Cardiac muscle cell (in vitro differentiated cells and primary cell): ENCODE results near the gene SLC25A48. TPM values are rescaled to one million over a fixed set of nuclear protein-coding genes. Genes with fewer than 3 reads are reported as not detected.
A peak's percentile ranks its signal among the peaks of the same experiment; 100 is the strongest.

Experiments
- DNase-seq, 2 donors: peaks; one replicate each; pipeline versions ENCODE4 v3.0.0 to v3.0.0-alpha.2; 2010 to 2017; ENCODE audit warnings: low read depth in 1 of 2, low spot score in 1 of 2
- H3K27ac ChIP-seq: fragments of 200-600 bp; sonication (generic); 2 replicates; pipeline ENCODE4 v1.5.1; 2016
- H3K27me3 ChIP-seq: fragments of 200-600 bp; sonication (generic); 2 replicates; pipeline ENCODE4 v1.6.0; 2016; ENCODE audit warnings: control low read depth
- H3K36me3 ChIP-seq: fragments of 200-600 bp; sonication (generic); 2 replicates; pipeline ENCODE4 v1.5.1; 2016; ENCODE audit warnings: control low read depth
- H3K4me1 ChIP-seq: fragments of 200-600 bp; sonication (generic); 2 replicates; pipeline ENCODE4 v1.8.1; 2017; ENCODE audit warnings: low read depth, mild to moderate bottlenecking, mixed run types
- H3K4me3 ChIP-seq: fragments of 200-600 bp; sonication (generic); 2 replicates; pipeline ENCODE4 v1.5.1; 2016; ENCODE audit warnings: mild to moderate bottlenecking
- H3K9me3 ChIP-seq: fragments of 200-600 bp; sonication (generic); 2 replicates; pipeline ENCODE4 v1.5.1; 2017; ENCODE audit warnings: low read depth, mild to moderate bottlenecking, control low read depth
- CTCF ChIP-seq: IDR thresholded peaks from 2 replicates; pipeline ENCODE4 v1.5.1; 2012; ENCODE audit warnings: low read depth, mild to moderate bottlenecking, low read length
- polyA plus RNA-seq: library from polyadenylated mRNA; unstranded; fragments of >200 nt; fragmentation: Nextera tagmentation; extraction: Ambion mirVana; gene quantifications from 2 replicates; pipeline ENCODE4 v1.2.1, GENCODE V29; 2016
- total RNA-seq: library from RNA; depleted of rRNA; stranded (reverse); fragments of >200 nt; gene quantifications from 2 replicates; pipeline ENCODE4 v1.2.3, GENCODE V29; 2016

Gene SLC25A48
- total and polyA plus RNA-seq, 2 experiments from 2014 or later: 0.09 to 0.13 TPM

- Histone ChIP-seq H3K36me3 (no peaks in the 10 kb centered on the region), H3K27ac (no peak overlapping the region), H3K27me3 (no peaks in the 10 kb centered on the region), H3K4me3 (no peak overlapping the region), H3K9me3 (no peaks in the 10 kb centered on the region), H3K4me1 (no peaks in the 10 kb centered on the region)
- no peak for TF ChIP-seq CTCF
- DNase-seq: no peak
Observed at GRCh38 chr5:135822959-135823358, 11.5 kb upstream of the SLC25A48 start.

- H3K4me1 ChIP-seq: no peaks in the 10 kb centered on the region
- H3K9me3 ChIP-seq: no peaks in the 10 kb centered on the region
- no peak overlapping the region for H3K4me3 ChIP-seq
- no peak overlapping the region for H3K27ac ChIP-seq
- no peaks in the 10 kb centered on the region for H3K27me3 ChIP-seq
- TF ChIP-seq CTCF: no peak
- peak in 1 of 2 donors; percentile 9 for DNase-seq
- no peaks in the 10 kb centered on the region for H3K36me3 ChIP-seq
Observed at GRCh38 chr5:135823881-135824280, 10.6 kb upstream of the SLC25A48 start.

- H3K9me3 ChIP-seq: no peaks in the 10 kb centered on the region
- H3K27me3 ChIP-seq: no peaks in the 10 kb centered on the region
- H3K4me3 ChIP-seq: no peak overlapping the region
- no peak for DNase-seq
- TF ChIP-seq CTCF: no peak
- no peak overlapping the region for H3K27ac ChIP-seq
- no peaks in the 10 kb centered on the region for H3K36me3 ChIP-seq
- no peaks in the 10 kb centered on the region for H3K4me1 ChIP-seq
Observed at GRCh38 chr5:135824541-135825041, 9.9 kb upstream of the SLC25A48 start.

- no peak overlapping the region for H3K4me3 ChIP-seq
- no peaks in the 10 kb centered on the region for H3K4me1 ChIP-seq
- no peaks in the 10 kb centered on the region for H3K9me3 ChIP-seq
- H3K27me3 ChIP-seq: peaks cover 4% of the 10 kb centered on the region
- no peak overlapping the region for H3K27ac ChIP-seq
- no peak for DNase-seq
- no peak for TF ChIP-seq CTCF
- no peaks in the 10 kb centered on the region for H3K36me3 ChIP-seq
Observed at GRCh38 chr5:135825373-135826220, 8.9 kb upstream of the SLC25A48 start.

GRCh38 chr5:135826221-135826525 lies 8.3 kb upstream of the SLC25A48 start:
- no peak for DNase-seq
- peaks cover 10% of the 10 kb centered on the region for H3K27me3 ChIP-seq
- no peak overlapping the region for H3K4me3 ChIP-seq
- H3K9me3 ChIP-seq: no peaks in the 10 kb centered on the region
- H3K27ac ChIP-seq: no peak overlapping the region
- H3K36me3 ChIP-seq: no peaks in the 10 kb centered on the region
- no peak for TF ChIP-seq CTCF
- no peaks in the 10 kb centered on the region for H3K4me1 ChIP-seq
